Stimulated activated CD8-positive, alpha-beta memory T cell treated with anti-CD3 and anti-CD28 coated beads, Interleukin-7, amount 100 ng/mL, for 24 hours (primary cell): ENCODE data around the gene GLI3.

Experiments used
- DNase-seq: peaks from one replicate; pipeline ENCODE4 v3.0.0-alpha.2; 2020; ENCODE audit warnings: low read depth

GLI3 gene

GRCh38 chr7:41925946-41926345 lies 311.1 kb downstream of the GLI3 start:
- DNase-seq: no peak

GRCh38 chr7:41924796-41925195 lies 312.2 kb downstream of the GLI3 start:
- no peak for DNase-seq

GRCh38 chr7:41922373-41922772 lies 314.6 kb downstream of the GLI3 start:
- DNase-seq: no peak

- DNase-seq: no peak
Measured at GRCh38 chr7:41921453-41921981, 315.5 kb downstream of the GLI3 start.

- DNase-seq: no peak
Measured at GRCh38 chr7:41918597-41918996, 318.4 kb downstream of the GLI3 start.

GRCh38 chr7:41916450-41916927 lies 320.5 kb downstream of the GLI3 start:
- DNase-seq: no peak

- DNase-seq: no peak
Measured at GRCh38 chr7:41915871-41916270, 321.1 kb downstream of the GLI3 start.

GRCh38 chr7:41912851-41913567 lies 324.0 kb downstream of the GLI3 start:
- DNase-seq: no peak

- no peak for DNase-seq
Measured at GRCh38 chr7:41912426-41912825, 324.6 kb downstream of the GLI3 start.

- DNase-seq: no peak
Measured at GRCh38 chr7:41911792-41912191, 325.2 kb downstream of the GLI3 start.
